ENCODE results near the gene CCDC40. TPM values are rescaled to one million over a fixed set of nuclear protein-coding genes. Genes with fewer than 3 reads are reported as not detected.
"Not testable (repeated sequence)": the region's sequence is repeated elsewhere in the genome, so short reads cannot be mapped to it uniquely, and the experiment has no call there.

The CCDC40 gene
- total RNA-seq, 1 experiment from 2014 or later, result 9.9 TPM

- Mint-ChIP-seq H3K4me1 (ENCODE audit: low read depth, unreplicated experiment) (peaks cover 50% of the 10 kb centered on the region), H3K27me3 (ENCODE audit: unreplicated experiment) (no peaks in the 10 kb centered on the region), H3K27ac (ENCODE audit: unreplicated experiment) (peak overlapping the region; percentile 92), H3K9me3 (ENCODE audit: low read depth, unreplicated experiment) (no peaks in the 10 kb centered on the region), H3K36me3 (ENCODE audit: insufficient read depth, unreplicated experiment) (peaks cover 29% of the 10 kb centered on the region), H3K4me3 (ENCODE audit: low read depth, unreplicated experiment) (peak overlapping the region; percentile 65)
- CTCF ChIA-PET, result interaction anchor here (0.6 to 1.8 kb wide), 9 partner anchors 12 to 252 kb away, joined by 3 to 10 read pairs (median 4); partner anchors contain the start of gene CBX4
- intact Hi-C loops (cut with micrococcal nuclease; ENCODE audit: unreplicated experiment), result loop anchor here (5.0 kb wide), 3 partner anchors 76 to 201 kb away; no protein-coding TSS in a partner anchor
- TF ChIP-seq CTCF (IDR thresholded peaks at IDR 0.05; ENCODE audit: unreplicated experiment), result no peak
- BruUV-seq (replicated peaks), result TSS peak; percentile 84
- peak; percentile 87 for DNase-seq
Measured at GRCh38 chr17:79993390-79994227, 42.8 kb upstream of the CCDC40 start.

- H3K4me3 Mint-ChIP-seq (ENCODE audit: low read depth, unreplicated experiment); H3K27me3 Mint-ChIP-seq (ENCODE audit: unreplicated experiment); DNase-seq; BruUV-seq (replicated peaks); H3K9me3 Mint-ChIP-seq (ENCODE audit: low read depth, unreplicated experiment): not testable (repeated sequence)
- peaks cover 32% of the 10 kb centered on the region for H3K36me3 Mint-ChIP-seq (ENCODE audit: insufficient read depth, unreplicated experiment)
- intact Hi-C loops (cut with micrococcal nuclease; ENCODE audit: unreplicated experiment), result loop anchor here (5.0 kb wide), 3 partner anchors 77 to 202 kb away; no protein-coding TSS in a partner anchor
- CTCF ChIA-PET, result interaction anchor here (0.6 to 1.8 kb wide), 9 partner anchors 11 to 252 kb away, joined by 3 to 10 read pairs (median 4); partner anchors contain the start of gene CBX4
- H3K27ac Mint-ChIP-seq (ENCODE audit: unreplicated experiment), result peak overlapping the region; percentile 92
- H3K4me1 Mint-ChIP-seq (ENCODE audit: low read depth, unreplicated experiment), result peaks cover 44% of the 10 kb centered on the region
Measured at GRCh38 chr17:79994228-79994569, 42.2 kb upstream of the CCDC40 start.

GRCh38 chr17:79994602-79995001, 41.8 kb upstream of the CCDC40 start:
- no peak for DNase-seq
- peaks cover 40% of the 10 kb centered on the region for H3K4me1 Mint-ChIP-seq (ENCODE audit: low read depth, unreplicated experiment)
- H3K36me3 Mint-ChIP-seq (ENCODE audit: insufficient read depth, unreplicated experiment), result peaks cover 32% of the 10 kb centered on the region
- no peak for TF ChIP-seq CTCF (IDR thresholded peaks at IDR 0.05; ENCODE audit: unreplicated experiment)
- H3K9me3 Mint-ChIP-seq (ENCODE audit: low read depth, unreplicated experiment), result no peaks in the 10 kb centered on the region
- peak overlapping the region; percentile 92 for H3K27ac Mint-ChIP-seq (ENCODE audit: unreplicated experiment)
- no peaks in the 10 kb centered on the region for H3K27me3 Mint-ChIP-seq (ENCODE audit: unreplicated experiment)
- H3K4me3 Mint-ChIP-seq (ENCODE audit: low read depth, unreplicated experiment), result no peak overlapping the region
- CTCF ChIA-PET, result interaction anchor here (1.6 to 1.8 kb wide), 2 partner anchors 14 to 158 kb away, joined by 4 to 10 read pairs; no protein-coding TSS in a partner anchor
- intact Hi-C loops (cut with micrococcal nuclease; ENCODE audit: unreplicated experiment), result loop anchor here (5.0 kb wide), 3 partner anchors 77 to 202 kb away; no protein-coding TSS in a partner anchor
- no TSS peak for BruUV-seq (replicated peaks)

- peaks cover 29% of the 10 kb centered on the region for H3K4me1 Mint-ChIP-seq (ENCODE audit: low read depth, unreplicated experiment)
- TF ChIP-seq CTCF (IDR thresholded peaks at IDR 0.05; ENCODE audit: unreplicated experiment), result no peak
- no TSS peak for BruUV-seq (replicated peaks)
- DNase-seq, result no peak
- no peaks in the 10 kb centered on the region for H3K27me3 Mint-ChIP-seq (ENCODE audit: unreplicated experiment)
- H3K27ac Mint-ChIP-seq (ENCODE audit: unreplicated experiment), result peak overlapping the region; percentile 47
- no peaks in the 10 kb centered on the region for H3K9me3 Mint-ChIP-seq (ENCODE audit: low read depth, unreplicated experiment)
- CTCF ChIA-PET, result interaction anchor here (0.7 kb wide), 1 partner anchor 33 kb away, joined by 3 read pairs; no protein-coding TSS in a partner anchor
- intact Hi-C loops (cut with micrococcal nuclease; ENCODE audit: unreplicated experiment), result no loop called here
- H3K36me3 Mint-ChIP-seq (ENCODE audit: insufficient read depth, unreplicated experiment), result peaks cover 31% of the 10 kb centered on the region
- H3K4me3 Mint-ChIP-seq (ENCODE audit: low read depth, unreplicated experiment), result no peak overlapping the region
Measured at GRCh38 chr17:79995696-79996095, 40.7 kb upstream of the CCDC40 start.

Data from Calu3 (cell line).